A172 (cell line): ENCODE results near the gene CDH4. TPM values are rescaled to one million over a fixed set of nuclear protein-coding genes. Genes with fewer than 3 reads are reported as not detected.

Experiments
- DNase-seq: peaks from one replicate; pipeline ENCODE4 v3.0.0-alpha.2; 2015; ENCODE audit warnings: low spot score
- total RNA-seq: library from RNA; depleted of rRNA; stranded (reverse); fragments of >200 nt; shearing (Covaris generic); gene quantifications from 2 replicates; pipeline ENCODE4 v1.2.3, GENCODE V29; 2014

Gene CDH4
- total RNA-seq, 1 experiment from 2014 or later: 5.5 TPM

DNA sequence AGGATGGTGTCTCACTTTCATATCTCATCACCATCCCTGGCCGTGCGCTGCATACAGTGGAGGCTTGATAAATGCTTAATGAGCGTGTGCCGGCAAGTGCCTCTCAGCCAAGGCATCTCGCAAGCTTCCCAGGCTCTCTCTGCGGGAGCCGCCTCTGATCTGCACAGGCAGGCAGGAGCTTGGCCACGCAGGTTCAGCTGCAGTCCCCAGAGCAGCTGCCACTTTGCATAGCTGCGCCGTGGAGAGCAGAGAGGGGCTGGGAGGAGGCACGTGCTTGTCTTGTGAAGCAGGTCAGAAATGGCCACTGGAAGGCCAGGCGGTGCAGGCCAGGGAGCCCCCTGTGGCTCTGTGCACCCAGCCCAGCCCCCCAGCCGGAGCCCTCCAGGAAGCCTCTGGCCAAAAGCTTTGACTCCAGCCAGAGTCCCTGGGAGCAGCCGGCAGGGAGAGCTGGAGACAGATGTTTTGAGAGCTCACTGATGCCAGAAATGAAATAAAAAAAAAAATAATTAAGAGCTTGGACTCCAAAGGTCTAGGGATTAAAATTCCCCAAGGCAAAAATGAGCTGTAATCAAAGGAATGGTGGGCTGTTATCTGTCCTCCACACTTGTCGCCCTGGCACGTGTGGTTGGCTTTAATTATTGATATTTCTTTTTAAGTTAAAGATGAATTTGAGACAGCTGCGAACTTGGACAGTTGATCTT, 377.0 kb downstream of the CDH4 start:
- no peak for DNase-seq

DNA sequence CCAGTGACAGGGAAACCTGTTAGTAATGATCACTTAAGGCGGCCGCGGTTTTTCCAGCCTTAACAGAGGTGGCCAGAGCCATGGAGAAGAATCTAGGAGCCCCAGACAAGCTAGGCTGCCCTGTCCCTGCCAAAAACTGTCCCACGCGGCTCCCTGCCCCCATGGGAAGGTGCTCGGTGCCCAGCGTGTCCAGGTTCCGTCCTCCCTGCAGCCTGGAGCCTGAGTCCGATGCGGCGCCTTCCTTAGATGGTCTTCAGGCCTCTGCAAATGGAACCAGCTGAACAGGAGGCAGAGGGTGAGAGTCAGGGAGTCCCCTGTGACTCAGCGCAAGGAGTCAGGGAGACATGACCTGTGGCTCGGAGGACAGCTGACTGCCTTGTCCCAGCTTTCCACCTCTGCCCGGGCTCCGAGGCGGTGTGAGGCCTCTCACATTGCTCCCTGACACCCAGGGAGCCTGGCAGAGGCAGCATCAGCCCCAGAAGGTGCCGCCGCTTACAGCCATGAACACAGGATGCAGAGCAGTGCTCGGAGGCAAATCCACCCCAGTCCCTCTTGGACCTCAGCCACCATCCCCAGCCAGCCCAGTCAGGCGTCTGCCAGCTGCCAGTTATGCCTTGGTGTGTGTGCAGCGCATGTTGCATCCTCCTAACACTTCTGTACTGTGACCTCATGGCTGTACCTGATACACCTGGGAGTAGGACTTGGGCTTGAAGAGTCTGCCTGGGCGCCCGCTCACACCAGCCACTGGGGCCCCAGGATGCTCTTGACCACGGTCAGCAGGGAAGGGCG, 377.7 kb downstream of the CDH4 start:
- DNase-seq: peak; percentile 6

DNA sequence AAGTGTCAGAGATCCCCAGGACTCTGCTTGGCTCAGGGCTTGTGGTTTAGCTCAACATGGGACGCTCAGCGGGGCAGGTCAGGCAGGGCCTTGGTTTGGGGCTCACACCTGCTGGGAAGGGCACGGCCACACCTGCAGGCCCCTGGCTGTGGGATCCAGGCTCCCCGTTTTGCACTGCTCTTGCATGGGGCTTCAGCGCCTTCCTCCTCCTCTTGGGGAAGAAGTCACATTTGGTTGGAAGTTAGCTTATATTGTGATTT, 378.3 kb downstream of the CDH4 start:
- DNase-seq: no peak

DNA sequence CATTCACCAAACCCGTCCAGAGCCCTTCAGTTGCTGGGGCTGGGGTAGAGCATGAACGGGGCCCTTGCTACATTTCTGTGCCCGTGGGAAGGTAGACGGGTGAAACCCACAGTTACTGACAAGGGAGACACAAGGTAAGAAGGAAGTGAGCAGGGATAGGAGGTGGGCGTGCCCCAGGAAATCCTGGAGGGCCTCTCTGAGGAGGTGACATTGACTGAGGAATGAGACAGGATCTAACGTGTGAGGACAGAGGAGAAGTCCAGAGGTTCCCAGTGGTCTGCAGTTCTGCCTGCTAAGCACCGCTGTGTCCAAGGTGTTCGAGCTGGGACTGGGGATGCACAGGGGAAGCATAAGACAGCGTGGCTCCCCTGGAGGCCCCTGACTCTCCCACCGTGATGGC, 378.8 kb downstream of the CDH4 start:
- DNase-seq: no peak

DNA sequence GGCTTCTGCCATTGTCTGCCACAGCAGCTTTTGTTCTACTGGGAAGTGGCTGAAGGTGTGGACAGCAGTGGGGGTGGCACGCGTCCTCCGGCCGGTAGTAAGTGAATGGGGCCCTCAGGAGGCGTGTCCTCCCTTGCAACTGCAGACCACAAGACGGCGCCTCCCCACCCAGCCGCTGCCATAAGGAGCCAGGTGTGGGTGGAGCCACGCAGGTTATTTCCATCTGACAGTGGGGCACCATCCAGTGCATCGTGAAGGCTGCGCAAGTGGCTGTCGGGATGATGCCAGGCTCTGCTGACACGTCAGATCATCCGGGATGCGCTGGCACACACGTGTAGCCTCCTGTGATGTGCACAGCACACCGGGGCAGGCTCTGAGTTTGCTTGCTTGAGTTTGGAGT, 379.7 kb downstream of the CDH4 start:
- DNase-seq: no peak

DNA sequence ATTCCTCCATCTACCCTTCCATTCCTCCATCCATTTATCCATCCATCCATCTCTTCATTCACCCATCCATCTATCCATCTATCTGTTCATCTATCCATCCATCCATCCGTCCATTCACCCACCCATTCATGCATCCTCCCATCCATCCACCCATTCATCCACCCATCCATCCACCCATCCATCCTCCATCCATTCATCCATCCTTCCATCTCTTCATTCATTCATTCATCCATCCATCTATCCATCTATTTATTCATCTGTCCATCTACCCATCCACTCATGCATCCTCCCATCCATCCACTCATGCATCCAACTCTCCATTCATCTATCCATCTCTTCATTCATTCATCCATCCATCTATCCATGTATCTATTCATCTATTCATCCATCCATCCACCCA, 380.9 kb downstream of the CDH4 start:
- no peak for DNase-seq

DNA sequence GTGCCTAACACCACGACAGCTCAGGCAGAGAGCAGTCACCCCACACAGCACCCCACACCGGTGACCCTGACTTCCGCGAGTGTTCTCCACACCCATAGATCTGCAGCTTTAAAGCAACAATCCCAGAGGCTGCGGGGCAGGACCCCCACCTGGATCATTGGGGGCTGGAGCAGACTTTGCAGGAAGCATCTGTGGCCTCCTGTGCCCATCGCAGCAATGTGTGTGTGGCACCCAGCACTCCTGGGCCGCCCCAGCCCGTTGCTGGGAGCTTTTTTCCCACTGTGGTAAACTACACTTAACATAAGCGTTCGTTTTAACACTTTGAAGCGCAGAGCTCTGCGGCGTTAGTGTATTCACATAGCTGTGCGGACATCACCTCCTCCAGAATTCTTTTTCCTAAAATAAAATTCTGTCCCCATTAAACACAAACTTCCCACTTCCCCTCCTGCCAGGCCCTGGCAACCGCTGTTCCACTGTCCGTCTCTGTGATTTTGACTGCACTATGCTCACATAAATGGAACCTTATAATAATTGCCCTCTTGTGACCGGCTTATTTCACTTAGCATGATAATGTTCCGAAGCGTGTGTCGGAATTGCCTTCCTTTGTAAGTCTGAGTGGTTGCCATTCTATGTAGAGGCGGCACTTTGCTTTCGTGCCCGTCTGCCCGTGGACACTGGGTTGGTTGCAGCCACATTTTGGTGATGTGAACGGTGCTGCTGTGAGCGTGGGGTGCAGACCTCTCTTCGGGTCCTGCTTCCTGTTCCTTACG, 382.5 kb downstream of the CDH4 start:
- DNase-seq: no peak

DNA sequence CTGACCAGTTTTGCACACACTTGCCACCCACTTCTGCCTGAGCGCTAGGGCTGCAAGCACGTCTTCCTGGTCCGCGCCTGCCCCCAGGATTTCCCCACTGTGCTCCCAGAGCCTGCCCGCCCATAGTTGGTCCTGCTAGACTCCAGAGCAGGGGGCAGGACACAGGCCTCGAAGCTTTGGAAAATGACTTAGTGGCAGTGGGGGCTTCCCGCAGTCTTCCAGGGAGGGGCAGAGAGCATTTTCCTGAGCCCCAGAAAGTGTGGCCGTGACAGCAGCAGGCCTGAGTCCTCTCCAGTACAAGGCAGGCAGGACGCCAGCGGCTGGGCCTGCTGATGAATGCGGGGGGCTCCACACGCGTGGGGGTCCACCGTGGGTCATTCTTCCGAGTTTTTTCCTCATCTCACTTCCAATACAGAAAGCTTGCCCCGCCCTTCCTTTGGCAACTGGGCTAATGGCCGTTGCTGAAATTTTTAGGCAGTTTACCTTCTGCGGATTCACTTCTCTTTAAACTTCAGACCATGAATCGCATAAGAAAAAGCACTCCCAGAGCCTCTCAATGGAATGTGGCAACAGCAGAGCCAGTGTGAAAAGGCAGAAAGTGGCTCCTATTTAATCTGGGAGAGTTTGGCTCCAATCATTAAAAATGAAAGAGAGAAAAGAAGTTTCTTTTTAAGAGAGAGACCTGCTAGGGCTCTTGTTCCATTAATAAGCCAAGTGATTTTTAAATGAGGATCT, 383.8 kb downstream of the CDH4 start:
- DNase-seq: no peak

DNA sequence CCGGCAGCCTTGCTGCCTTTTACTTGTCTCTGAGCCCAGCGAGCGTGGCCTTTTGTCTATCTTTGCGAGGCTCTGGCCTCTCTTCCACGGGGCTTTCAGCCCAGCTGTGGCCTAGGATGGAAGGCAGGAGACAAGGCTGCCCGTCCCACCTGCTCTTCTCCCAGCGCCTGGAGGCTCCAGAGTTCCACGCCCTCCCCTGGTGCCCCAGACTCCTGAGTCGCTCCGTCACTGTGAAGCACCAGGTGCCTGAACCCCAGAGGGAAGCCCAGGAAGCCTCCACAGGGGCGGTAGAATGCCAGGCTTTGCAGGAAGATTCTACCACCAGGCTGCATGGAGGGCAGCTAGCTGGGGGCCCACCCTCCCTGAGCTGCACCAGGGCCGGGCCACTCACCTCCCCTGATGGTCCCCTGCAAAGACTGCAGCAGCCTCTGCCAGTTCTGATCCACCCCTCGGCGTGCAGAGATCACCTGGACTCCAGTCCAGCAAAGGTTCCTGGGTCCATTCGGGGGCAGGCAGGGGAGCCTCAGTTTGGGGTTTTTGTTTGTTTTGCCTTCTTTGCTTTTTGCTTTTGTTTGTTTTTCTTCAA, 384.6 kb downstream of the CDH4 start:
- DNase-seq: no peak

DNA sequence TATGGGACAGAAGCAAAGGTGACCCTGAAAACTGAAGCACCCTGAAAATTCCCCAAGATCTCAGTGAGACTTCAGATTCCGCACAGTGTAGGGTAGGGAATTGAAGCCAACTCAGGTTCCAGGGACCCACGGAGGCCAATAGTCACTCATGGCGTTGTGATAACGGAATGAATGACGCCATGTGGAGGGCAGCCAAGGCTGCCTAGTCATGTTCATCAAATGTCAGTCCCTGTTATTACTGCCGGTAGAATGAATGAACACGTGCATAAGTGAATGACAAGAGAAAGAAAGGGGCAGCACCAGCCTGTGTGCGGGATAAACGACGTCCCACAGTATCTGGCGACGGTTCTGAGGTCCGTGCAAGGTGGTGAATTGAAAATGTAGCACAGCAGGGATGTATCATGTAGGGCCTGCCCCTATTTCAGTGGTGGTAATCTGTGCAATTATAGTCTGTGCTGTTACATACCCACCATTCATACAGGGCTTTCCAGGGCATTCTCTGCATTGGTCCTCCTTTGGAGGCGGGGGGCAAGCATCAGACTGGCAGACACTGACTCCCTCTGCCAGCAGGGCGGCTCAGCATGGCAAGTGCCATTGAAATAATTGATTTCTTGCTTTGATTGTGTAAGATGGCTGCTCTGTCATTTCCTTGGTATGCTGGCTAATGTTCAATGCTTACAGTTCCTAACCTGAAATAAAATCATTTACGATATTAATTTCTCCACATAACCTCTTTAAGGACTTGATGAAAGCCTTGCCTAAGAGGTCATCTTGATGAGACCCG, 386.9 kb downstream of the CDH4 start:
- DNase-seq: peak; percentile 8

DNA sequence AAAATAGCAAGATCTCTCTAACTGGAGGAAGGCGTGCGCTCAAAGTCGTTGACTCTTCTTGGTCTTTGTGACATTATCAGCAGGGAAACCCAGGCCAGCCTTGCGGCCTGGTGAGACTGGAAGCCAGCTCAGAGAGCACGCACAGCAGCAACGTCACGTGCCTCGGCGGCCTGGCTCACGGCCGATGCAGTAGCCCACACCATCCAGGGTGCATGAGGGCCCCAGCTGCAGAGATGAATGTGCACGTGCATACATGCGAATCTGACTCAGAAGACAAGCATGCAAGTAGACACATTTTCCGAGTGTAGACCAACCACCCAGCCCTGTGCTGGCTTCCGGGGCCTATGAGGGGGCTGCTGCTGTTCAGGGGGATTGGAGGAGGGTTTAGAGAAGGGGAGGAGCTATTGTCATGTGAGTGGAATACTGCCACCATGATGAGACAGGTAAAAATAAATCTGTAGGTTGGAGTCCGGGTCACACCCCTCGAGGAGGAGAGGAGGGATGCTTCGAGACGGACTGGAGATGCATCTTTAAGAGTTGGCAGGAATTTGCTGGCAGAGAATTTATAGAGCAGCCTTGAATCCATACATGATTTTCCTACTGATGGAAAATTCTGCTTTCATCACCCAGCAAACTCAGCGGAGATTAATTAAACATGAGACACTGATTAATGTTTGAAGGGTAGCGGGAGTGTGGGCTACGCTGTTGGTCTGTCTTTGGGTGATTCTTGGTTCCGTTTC, 388.2 kb downstream of the CDH4 start:
- DNase-seq: peak; percentile 57

DNA sequence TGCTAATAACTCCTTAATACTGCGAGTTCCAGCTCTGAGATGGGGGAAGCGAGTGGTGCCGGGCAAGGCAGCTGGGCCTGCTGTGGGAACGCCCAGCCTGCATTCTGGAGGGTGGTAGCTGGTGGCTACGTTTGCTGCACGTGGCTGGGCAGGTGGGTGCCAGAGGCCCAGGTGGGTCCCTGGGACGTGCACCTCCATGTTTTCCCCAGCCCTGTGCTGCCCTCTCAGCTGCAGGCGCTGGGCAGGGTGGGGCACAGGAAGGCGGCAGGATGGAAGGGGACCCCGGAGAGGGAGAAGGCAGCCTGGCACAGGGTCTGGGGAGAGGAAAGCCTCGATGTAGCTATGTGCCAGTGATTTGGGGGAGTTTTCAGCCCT, 388.8 kb downstream of the CDH4 start:
- DNase-seq: no peak

DNA sequence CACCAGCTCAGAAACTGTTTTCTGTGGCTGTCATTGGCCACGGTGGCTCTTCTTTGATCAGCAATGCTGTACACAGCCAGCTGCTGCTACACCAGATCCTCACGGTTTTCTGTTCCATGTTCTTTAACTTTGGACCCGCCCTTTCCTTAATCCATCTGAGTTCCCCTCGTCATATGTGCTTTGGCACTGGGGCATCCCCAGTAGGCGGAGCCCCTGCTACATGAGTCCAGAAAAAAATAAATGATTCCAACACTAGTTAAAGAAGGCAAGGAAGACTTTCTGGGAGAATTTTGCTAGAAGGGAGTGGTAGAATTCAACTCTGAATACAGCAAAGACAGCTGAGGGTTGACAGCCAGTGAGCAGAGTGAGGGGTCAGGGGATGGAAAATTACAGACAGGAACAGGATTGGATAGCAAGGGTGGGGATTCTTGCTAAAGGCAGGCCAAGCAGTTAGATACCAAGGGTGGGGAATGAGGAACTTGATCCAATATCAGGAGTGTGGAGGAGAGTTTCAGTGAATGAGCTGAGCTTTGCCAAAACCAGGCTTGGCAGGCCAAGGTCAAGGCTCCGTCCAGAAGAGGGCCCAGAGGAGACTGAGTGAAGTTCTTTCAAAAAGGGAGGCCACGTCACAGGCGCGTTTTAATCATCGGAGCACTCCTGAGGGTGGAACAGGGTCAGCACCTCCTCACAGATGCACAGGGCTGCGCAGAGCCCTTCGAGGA, 391.8 kb downstream of the CDH4 start:
- DNase-seq: no peak

DNA sequence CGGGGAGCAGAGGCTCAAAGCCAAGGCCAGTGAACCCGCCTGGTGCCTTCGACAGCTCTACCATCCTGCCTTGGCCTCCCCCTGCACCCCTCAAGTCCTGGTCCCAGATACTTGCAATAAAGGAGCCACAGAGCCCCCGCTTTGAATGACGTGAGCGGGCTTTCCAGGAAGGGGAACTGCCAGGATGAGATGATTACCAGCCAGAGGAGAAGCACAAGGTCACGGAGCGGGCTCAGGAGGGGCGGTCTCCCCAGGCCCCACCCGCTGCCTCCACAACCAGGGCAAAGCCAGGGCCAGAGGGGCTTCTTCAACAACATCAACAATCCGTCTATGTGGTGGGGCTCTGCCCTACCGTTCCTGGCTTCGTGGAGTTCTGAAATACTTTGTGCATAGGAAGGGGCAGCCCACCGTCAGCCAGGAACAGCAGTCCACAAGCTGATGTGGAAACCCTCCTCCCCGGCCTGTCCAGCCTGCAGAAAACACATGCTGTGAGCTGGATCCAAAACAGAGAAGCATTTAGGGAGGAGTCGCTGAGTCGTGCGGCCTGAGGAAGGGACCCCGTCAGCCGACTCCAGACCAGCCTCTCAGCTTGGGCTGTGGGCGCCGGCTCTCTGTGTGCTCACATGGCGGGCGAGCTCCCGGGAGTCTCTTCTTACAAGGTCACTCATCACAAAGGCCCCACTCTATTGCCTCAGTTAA, 392.5 kb downstream of the CDH4 start:
- no peak for DNase-seq

DNA sequence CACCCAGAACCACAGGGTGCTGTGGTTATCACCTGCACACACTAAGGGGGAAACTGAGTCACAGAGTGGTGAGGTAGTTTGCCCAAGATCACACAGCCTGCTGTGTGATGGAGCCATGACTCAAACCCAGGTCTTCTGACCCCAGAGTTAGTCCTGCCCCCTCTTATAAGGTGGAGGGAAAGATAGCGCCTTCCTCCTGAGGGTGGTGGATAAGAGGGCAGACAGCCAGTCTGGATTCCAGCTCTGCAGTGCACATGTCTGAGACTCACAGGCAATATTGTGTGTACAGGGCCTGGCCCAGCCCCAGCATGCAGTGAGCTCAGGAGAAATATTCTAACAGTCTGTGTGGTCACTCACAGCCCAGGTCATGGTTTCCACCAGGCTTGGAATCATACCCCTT, 393.7 kb downstream of the CDH4 start:
- no peak for DNase-seq

DNA sequence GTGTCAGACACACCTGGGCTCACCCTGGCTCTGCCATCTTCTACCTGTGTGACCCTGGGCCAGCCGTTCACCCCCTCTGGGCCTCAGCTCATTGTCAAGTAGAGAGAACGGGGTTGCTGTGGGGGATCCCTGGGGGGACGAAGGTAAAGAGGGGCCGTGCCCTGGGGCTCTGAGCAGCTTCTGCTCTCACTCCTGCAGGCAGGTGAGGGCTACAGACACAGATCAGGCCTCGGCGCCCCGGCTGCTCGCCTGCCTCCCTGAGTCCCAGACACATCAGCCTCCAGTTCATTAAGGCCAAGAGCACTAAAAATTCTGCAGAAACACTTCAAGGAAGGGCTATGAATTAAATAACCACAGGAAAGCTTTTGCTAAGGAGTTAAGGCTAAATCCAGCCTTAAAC, 394.4 kb downstream of the CDH4 start:
- DNase-seq: no peak

DNA sequence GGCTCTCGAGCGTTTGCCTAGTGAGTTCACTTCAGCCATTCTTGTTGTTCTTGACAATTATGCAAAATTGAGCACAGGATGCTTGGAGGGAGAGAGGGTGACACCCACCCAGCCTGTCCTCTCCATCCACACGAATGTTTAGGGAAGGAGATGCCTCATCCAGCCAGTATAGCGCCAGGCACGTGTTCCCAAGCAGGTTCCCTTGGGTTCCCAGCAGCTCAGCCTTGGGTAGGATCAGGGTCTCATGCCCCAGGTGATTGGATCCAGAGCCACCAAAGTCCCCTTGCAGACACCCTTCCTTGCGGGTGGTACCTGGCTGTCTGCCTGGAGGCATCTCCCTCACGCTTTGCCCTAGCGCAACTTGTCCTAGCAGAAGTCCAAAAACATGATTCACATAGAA, 394.9 kb downstream of the CDH4 start:
- no peak for DNase-seq

DNA sequence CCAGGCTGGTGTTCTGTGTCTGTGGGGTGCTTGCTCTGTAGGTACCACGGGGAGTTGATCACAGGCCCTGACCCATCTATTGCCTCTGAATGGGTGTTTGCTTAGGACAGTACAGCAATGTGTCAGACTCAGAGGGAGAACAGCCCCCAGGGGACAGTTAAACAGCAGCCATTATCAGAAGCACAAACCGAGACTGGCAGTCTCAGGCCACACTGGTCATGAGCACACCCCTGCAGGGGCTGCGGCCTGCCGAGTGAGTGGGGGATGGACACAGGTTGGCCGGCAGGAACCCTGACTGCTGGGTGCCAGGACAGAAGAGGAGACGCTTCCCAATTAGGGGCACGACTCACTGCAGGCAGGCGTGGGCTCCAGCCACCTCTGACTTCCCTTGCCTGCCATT, 395.6 kb downstream of the CDH4 start:
- no peak for DNase-seq
